Activated T-cell treated with anti-CD3 and anti-CD28 coated beads, Interleukin-2, amount 50 U/mL, for 4 hours (primary cell): ENCODE data around the gene MRPL12. TPM values are rescaled to one million over a fixed set of nuclear protein-coding genes. Genes with fewer than 3 reads are reported as not detected.

Source experiments
- ATAC-seq, 2 donors: fragments of 200-7000 bp; cut with Tn5 transposase; one replicate each; pipeline ENCODE4 v1.10.0; 2021
- DNase-seq: peaks from one replicate; pipeline ENCODE4 v3.0.0-alpha.2; 2020
- H3K27me3 Mint-ChIP-seq: one replicate; pipeline ENCODE4 v1.8.0; 2021; ENCODE audit warnings: low read depth, mixed read lengths
- H3K36me3 Mint-ChIP-seq: one replicate; pipeline ENCODE4 v1.8.0; 2022; ENCODE audit warnings: mixed read lengths; ENCODE audit not compliant: insufficient read depth
- H3K4me1 Mint-ChIP-seq: one replicate; pipeline ENCODE4 v1.8.0; 2021; ENCODE audit warnings: low read depth, mixed read lengths
- H3K4me3 Mint-ChIP-seq: one replicate; pipeline ENCODE4 v1.8.0; 2021; ENCODE audit warnings: mild to moderate bottlenecking, moderate library complexity, mixed read lengths
- H3K9me3 Mint-ChIP-seq: one replicate; pipeline ENCODE4 v1.8.0; 2021; ENCODE audit warnings: mixed read lengths
- total RNA-seq, 3 donors: library from RNA; stranded (reverse); gene quantifications; one replicate each; pipeline ENCODE4 v1.2.1, GENCODE V29; 2021

Gene MRPL12
- total RNA-seq, result 100 to 1,000 TPM; 294 to 372 (median 359) TPM

DNA sequence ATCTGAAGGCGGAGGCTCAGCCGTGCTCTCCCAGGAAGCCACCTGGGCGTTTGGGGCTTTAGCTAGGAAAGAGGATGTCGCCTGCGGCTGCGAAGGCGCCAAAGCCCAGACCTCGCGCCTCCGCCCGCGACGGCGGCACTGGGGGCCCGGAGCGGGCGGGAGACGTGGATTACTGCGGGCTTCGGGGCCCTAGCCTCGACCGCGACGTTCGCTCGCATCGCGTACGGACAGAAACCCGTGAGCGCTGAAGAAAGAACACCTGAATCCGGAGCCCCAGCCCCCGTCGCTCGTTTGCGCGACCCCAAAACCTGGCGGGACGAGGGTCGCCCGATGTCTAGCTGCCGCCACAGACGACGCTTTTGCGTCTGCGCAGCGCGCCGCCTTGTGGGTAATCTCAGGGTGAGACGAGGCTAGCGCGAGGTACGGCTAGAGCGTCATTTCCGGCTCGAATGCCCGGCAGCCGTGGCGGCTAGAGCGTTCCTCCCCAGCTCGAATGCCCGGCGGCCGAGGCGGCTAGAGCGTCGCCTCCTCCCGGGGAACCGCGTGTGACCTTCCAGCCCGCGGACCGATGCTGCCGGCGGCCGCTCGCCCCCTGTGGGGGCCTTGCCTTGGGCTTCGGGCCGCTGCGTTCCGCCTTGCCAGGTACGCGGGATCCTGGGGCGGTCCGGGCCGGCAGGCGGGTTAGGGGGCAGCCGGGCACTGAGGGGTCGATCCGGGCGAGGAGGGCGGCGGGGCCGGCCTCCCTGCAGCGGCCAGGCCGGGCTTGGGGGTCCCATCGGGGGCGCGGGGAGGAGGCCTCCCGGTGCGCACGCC lies at the start of gene MRPL12:
Gene MRPL12, plus strand, starts transcription at position 434 of the 813 bp plus-strand sequence. Its CDS starts 135 bp downstream, at position 569.
- Mint-ChIP-seq H3K27me3 (no peaks in the 10 kb centered on the region), H3K4me3 (peak within 1 kb of the TSS; percentile 95), H3K4me1 (peaks cover 24% of the 10 kb centered on the region), H3K9me3 (no peaks in the 10 kb centered on the region), H3K36me3 (peaks cover 21% of the 10 kb centered on the region)
- DNase-seq (peak; percentile 83), ATAC-seq (peak; percentile 91)

DNA sequence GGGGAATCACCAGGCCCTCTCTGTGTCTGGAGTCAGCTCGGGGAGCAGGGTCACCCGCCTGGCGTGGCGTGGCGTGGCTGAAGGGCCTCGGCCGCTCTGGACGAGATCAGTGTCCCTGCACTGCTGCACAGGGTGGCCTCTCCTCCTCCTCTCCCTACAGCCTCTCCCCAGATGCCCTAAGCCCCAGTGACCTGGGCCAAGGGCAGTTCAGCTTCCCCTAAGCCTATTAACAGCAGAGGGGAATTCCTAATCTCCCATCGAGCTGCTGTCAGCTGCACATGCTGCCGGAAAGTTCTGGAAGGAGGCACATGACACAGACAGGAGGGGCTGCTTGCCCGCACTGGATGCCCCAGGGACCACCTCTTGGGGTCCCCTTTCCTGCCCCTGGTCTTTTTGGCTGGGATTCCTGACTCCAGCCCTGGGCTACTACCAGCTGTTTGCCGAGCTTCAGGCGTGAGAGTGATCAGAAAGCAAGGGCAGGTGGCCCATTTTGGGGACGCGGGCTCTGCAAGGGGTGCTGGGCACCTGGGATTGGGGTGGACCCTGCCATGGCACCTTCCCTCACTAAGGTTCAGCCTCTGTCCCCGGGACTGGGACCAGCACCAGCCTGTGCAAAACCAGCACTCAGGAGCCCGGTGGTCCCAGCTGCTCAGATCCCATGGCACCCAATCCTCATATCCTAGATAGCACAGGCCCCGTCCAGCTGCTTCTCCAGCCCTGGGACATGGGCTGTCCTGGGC lies 47.6 kb upstream of the MRPL12 start:
- no peak overlapping the region for H3K4me3 Mint-ChIP-seq
- H3K27me3 Mint-ChIP-seq, result peaks cover 10% of the 10 kb centered on the region
- ATAC-seq, result no peak
- no peak for DNase-seq
- no peaks in the 10 kb centered on the region for H3K9me3 Mint-ChIP-seq
- H3K4me1 Mint-ChIP-seq, result peaks cover 10% of the 10 kb centered on the region
- H3K36me3 Mint-ChIP-seq, result no peaks in the 10 kb centered on the region

DNA sequence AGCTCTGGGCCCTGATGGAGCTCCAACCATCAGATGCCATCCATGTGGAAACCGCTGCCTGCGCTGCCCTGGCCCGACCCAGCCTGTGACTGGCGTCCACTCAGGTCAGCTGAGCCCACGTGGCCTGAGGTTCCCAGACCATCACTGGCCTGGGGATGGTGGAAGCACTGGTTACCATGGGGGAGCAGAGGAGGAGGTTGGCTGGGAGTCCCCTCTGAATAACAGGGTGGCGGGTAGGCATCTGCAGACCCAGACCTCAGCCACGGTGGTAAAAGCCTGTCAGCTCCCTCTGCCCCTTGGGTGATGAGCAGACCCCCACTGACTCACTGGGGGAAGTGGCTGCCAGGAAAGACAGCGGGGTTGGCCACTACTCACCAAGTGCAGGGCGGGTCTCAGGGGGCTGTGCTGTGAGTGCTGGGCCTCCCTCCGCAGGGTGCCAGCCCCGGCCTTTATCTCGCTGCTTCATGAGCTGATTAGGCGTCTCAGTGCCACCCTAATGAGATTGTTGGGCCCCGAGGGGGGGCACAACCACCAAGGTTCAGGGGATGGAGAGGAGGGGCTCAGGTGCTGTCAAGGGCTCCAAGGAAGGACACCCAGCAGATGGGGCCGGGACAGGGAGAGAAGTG lies 46.9 kb upstream of the MRPL12 start, which contains the start of gene PDE6G:
Gene PDE6G, minus strand, starts transcription at position 425 of the 626 bp plus-strand sequence. CDS start 3,237 bp downstream, outside the sequence.
- no peak within 1 kb of the TSS for H3K4me3 Mint-ChIP-seq
- no peaks in the 10 kb centered on the region for H3K9me3 Mint-ChIP-seq
- peaks cover 10% of the 10 kb centered on the region for H3K27me3 Mint-ChIP-seq
- ATAC-seq (no peak), DNase-seq (no peak)
- H3K36me3 Mint-ChIP-seq, result no peaks in the 10 kb centered on the region
- H3K4me1 Mint-ChIP-seq, result peaks cover 10% of the 10 kb centered on the region

DNA sequence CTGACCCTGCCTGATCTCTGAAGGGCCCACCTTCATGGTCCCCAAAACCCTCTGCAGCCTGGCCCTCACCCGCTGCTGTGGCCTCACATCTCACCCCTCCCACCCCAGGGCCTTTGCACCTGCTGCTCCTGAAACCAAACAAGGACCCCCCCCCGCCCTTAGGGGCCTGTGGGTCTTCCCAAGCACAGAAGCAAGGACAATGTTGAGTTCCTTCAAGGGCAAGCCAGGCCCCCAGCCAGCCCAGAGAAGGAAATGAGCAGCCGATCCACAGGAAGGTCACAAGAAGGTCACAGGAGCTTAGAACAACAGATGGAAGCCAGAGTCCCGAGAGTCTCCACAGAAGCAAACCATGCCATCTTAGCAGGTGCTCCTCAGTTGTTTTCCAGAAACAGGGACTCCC lies 46.3 kb upstream of the MRPL12 start:
- Mint-ChIP-seq H3K9me3 (no peaks in the 10 kb centered on the region), H3K4me3 (no peak overlapping the region), H3K27me3 (peaks cover 6% of the 10 kb centered on the region), H3K4me1 (peaks cover 10% of the 10 kb centered on the region), H3K36me3 (no peaks in the 10 kb centered on the region)
- ATAC-seq (no peak), DNase-seq (no peak)

DNA sequence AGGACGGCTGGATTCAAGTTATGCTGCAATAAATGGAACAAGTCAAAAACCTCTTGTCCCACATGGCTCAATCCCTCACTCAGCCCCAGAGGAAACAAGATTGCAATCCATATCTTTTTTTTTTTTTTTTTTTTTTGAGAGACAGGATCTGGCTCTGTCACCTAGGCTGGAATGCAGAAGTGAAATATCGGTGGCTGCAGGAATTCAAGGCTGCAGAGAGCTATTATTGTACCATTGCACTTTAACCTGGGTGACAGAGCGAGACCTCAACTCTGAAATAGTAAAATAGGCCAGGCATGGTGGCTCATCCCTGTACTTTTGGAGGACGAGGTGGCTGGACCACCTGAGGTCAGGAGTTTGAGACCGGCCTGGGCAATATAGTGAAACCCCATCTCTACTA lies 44.1 kb upstream of the MRPL12 start:
- Mint-ChIP-seq H3K27me3 (no peaks in the 10 kb centered on the region), H3K4me3 (no peak overlapping the region), H3K4me1 (peaks cover 13% of the 10 kb centered on the region), H3K36me3 (no peaks in the 10 kb centered on the region), H3K9me3 (no peaks in the 10 kb centered on the region)
- ATAC-seq (no peak), DNase-seq (no peak)

DNA sequence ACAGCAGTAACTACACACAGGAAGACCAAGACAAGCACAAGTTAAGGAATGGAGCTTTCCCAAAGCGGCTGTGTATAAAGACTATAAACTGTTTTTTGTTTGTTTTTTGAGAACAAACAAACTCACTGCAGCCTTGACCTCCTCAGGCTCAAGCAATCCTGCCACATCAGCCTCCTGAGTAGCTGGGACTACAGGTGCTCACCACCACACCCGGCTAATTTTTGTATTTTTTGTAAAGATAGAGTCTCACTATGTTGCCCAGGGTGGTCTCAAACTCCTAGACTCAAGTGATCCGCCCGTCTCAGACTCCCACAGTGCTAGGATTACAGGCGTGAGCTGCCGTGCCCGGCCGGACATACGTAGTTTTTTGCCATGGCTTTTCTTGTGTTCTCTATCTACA lies 42.7 kb upstream of the MRPL12 start:
- peaks cover 22% of the 10 kb centered on the region for H3K4me1 Mint-ChIP-seq
- H3K27me3 Mint-ChIP-seq, result no peaks in the 10 kb centered on the region
- no peak for DNase-seq
- H3K4me3 Mint-ChIP-seq, result no peak overlapping the region
- peaks cover 5% of the 10 kb centered on the region for H3K36me3 Mint-ChIP-seq
- no peak for ATAC-seq
- H3K9me3 Mint-ChIP-seq, result no peaks in the 10 kb centered on the region

DNA sequence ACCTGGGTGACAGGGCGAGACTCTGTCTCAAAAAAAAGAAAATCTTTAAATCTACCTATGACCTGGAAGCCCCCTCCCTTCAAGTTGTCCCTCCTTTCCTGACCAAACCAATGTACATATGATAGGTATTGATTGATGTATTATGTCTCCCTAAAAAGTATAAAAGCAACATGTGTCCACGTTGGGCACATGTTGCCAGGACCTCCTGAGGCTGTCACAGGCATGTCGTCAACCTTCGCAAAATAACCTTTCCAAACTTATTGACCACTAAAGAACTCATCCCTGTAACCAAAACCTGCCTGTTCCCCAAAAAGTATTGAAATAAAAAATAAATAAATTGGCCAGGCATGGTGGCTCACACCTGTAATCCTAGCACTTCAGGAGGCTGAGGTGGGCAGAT lies 41.2 kb upstream of the MRPL12 start:
- H3K4me1 Mint-ChIP-seq, result peaks cover 27% of the 10 kb centered on the region
- no peaks in the 10 kb centered on the region for H3K27me3 Mint-ChIP-seq
- no peak overlapping the region for H3K4me3 Mint-ChIP-seq
- DNase-seq (no peak), ATAC-seq (no peak)
- no peaks in the 10 kb centered on the region for H3K9me3 Mint-ChIP-seq
- peaks cover 8% of the 10 kb centered on the region for H3K36me3 Mint-ChIP-seq

DNA sequence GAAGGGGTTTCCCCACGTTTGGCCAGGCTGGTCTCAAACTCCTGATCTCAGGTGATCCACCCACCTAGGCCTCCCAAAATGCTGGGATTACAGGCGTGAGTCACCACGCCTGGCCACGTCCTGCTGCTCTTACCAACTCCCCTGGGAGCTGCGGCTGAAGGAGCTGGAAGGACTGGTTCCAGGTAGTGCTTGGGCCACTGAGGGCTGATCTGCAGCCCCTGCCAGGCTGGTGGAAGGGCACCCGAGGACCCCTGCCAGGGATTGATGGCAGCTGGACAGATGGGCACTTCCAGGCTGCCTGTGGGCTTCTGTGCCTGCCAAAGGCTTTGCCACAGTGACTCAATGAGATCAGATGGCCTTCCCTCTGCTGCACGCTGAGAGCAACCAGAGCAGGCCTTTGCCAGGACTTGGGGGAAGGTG lies 39.1 kb upstream of the MRPL12 start:
- Mint-ChIP-seq H3K9me3 (no peaks in the 10 kb centered on the region), H3K4me1 (peaks cover 35% of the 10 kb centered on the region), H3K27me3 (no peaks in the 10 kb centered on the region), H3K4me3 (peak overlapping the region; percentile 25), H3K36me3 (peaks cover 15% of the 10 kb centered on the region)
- ATAC-seq (no peak), DNase-seq (no peak)

DNA sequence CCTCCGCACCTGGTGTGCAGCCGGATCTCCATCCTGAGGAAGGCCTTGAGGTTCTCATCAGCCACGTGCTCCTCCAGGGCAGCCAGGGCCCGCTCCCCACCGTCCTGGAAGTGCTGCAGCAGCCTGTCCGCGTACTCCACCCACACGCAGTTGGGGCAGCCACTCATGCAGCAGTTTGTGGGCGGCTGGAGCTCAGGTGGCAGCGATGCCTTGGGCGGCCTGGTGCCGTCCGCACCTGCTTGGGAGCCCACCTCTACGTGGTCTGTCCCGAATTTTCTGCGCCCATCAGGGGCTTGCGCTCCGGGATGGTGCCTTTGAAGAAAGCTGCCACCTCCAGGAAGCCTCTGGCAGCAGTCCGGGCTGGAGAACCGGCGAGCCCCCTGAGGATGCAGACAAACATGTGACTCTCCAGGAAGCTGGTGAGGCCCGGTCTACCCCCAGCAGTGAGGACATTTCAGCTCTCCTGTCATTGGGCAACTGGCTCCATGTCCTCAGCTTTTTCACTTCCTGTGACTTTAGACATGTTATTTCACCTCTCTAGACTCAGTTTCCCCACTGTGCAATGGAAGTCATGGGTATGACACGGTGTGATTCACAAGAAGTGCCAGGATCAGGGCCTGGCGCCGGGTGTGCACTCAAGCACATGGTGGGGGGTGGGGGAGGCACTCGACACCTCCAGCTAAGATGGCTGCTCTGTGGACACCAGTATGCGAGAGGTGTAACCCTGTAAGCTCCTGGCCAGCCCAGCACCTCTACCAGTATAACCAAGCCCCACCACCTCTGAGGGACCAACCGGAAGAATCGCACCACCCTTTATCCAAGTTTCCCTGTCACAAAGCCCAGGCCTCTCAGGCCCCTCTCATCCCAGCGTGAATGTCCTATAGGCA lies 37.7 kb upstream of the MRPL12 start:
- Mint-ChIP-seq H3K27me3 (no peaks in the 10 kb centered on the region), H3K9me3 (no peaks in the 10 kb centered on the region), H3K4me3 (peak overlapping the region; percentile 92), H3K4me1 (peaks cover 35% of the 10 kb centered on the region), H3K36me3 (peaks cover 19% of the 10 kb centered on the region)
- DNase-seq (peak; percentile 54), ATAC-seq (peak; percentile 47 to 49)

DNA sequence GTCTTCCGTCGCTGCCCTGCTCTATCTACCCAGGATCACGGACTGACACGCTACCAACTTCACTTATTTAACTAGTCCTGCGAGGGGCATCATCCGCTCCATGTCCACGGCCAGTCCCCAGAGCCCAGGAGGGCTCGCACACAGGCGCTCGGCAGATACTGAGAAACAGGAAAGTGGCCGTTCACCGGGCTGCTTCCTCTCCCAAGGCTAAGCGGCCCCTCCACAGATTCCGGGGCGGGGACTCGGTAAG lies 37.1 kb upstream of the MRPL12 start:
- Mint-ChIP-seq H3K4me3 (peak overlapping the region; percentile 92), H3K27me3 (no peaks in the 10 kb centered on the region), H3K9me3 (no peaks in the 10 kb centered on the region), H3K36me3 (peaks cover 19% of the 10 kb centered on the region), H3K4me1 (peaks cover 35% of the 10 kb centered on the region)
- DNase-seq, result no peak
- peak; percentile 30 to 32 for ATAC-seq

DNA sequence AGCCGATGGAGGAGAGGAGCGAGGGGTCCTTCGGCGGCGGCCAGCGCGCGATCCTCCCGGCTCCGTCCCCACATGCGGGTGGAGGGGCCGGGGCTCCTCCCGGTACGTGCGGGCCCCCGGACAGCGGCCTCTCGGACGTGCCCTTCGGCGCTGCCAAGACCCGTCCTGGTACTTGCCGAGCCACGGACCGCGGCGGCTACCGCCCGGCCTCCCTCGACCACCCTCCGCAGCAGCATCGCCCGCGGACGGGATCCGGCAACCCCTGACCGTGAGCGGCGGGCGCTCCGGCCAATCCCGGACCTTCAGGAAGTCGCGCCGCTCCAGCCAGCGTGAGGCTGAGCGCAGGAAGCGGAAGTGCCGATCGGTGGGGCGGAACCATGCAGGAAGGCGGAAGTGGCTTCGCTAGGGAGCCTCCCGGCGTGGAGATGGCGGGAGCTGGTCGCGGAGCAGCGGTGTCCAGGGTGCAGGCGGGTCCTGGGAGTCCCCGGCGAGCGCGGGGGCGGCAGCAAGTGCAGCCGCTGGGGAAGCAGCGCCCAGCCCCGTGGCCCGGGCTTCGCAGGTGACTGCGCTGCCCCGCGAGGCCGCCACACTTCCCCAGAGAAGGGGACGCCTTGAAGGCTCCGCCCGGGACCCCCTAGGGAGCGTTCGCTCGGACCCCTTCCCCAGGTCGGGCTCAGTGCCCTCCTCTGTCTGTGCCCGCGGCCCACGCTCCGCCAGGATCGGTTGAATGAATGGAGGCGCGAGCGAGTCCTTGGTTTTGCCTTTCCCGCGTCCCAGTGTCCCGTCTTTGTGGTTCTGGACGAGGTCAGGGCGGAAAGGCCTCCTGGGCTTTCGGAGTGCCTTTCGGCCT lies 36.6 kb upstream of the MRPL12 start, which contains the start of the genes CCDC137 and OXLD1:
Gene CCDC137, plus strand, starts transcription at position 396 of the 850 bp plus-strand sequence. Its CDS starts 30 bp downstream, at position 426.
Gene OXLD1, minus strand, starts transcription at position 264 of the 850 bp plus-strand sequence. Its CDS starts 28 bp downstream, at position 236.
- peaks cover 35% of the 10 kb centered on the region for H3K4me1 Mint-ChIP-seq
- H3K27me3 Mint-ChIP-seq, result no peaks in the 10 kb centered on the region
- no peaks in the 10 kb centered on the region for H3K9me3 Mint-ChIP-seq
- H3K36me3 Mint-ChIP-seq, result peaks cover 22% of the 10 kb centered on the region
- peak; percentile 94 to 97 for ATAC-seq
- DNase-seq, result peak; percentile 88
- peak within 1 kb of the TSS; percentile 92 for H3K4me3 Mint-ChIP-seq

DNA sequence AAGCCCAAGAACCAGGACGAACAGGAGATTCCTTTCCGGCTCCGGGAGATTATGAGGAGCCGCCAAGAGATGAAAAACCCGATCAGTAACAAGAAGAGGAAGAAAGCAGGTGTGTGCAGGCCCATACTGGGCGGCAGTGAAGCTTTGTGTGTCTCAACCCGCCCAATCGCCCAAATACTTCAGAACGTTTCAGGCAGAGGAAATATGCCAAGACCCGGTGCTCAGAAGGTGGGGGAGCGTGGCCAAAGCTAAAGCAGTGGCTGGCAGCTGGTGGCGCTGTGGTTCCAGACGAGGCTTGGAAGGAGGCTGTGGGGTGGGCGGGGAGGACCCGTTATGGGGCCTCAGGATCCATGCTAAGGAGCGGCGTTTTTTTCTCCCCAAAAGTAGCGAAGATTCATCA lies 35.4 kb upstream of the MRPL12 start:
- Mint-ChIP-seq H3K36me3 (peaks cover 22% of the 10 kb centered on the region), H3K27me3 (no peaks in the 10 kb centered on the region)

DNA sequence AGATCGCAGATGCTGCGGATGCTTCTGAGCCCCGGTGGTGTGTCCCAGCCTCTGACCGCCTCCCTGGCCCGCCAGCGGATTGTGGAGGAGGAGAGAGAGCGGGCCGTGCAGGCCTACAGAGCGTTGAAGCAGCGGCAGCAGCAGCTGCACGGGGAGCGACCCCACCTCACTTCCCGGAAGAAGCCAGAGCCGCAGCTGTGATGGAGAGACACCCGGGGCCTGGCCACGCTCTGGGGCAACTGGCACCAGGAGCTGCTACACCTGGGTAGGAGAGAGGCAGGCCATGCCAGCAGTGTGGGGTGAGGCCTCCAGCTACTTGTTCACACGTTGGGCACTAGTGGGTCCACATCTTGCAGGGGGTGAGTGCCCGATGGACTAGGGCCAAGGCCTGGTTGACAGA lies 30.7 kb upstream of the MRPL12 start:
- Mint-ChIP-seq H3K4me1 (peaks cover 16% of the 10 kb centered on the region), H3K27me3 (no peaks in the 10 kb centered on the region), H3K4me3 (no peak overlapping the region), H3K36me3 (peaks cover 17% of the 10 kb centered on the region), H3K9me3 (no peaks in the 10 kb centered on the region)
- no peak for DNase-seq
- no peak for ATAC-seq

More for the DNA sequence above, 35.4 kb upstream of the MRPL12 start:
- peak overlapping the region; percentile 92 for H3K4me3 Mint-ChIP-seq
- no peaks in the 10 kb centered on the region for H3K9me3 Mint-ChIP-seq
- peaks cover 33% of the 10 kb centered on the region for H3K4me1 Mint-ChIP-seq
- ATAC-seq (no peak), DNase-seq (no peak)
